Measurements from ENCODE around the gene SLC25A18.

SLC25A18 gene

GRCh38 chr22:17570851-17571631 lies 7.7 kb downstream of the SLC25A18 start:
- DNase-seq, result no peak

- DNase-seq, result no peak
These were observed 11.9 kb downstream of the SLC25A18 start for GRCh38 chr22:17575151-17575550.

GRCh38 chr22:17575681-17576080 lies 12.4 kb downstream of the SLC25A18 start:
- DNase-seq, result no peak

GRCh38 chr22:17576470-17576869 lies 13.2 kb downstream of the SLC25A18 start:
- no peak for DNase-seq

GRCh38 chr22:17578136-17578754 lies 14.9 kb downstream of the SLC25A18 start:
- no peak for DNase-seq

- no peak for DNase-seq
These were observed 16.3 kb downstream of the SLC25A18 start for GRCh38 chr22:17579535-17579981.

GRCh38 chr22:17580441-17581031 lies 17.2 kb downstream of the SLC25A18 start:
- no peak for DNase-seq

- DNase-seq, result no peak
These were observed 17.8 kb downstream of the SLC25A18 start for GRCh38 chr22:17581056-17581455.

GRCh38 chr22:17581631-17582030 lies 18.3 kb downstream of the SLC25A18 start:
- no peak for DNase-seq

- DNase-seq, result no peak
These were observed 19.9 kb downstream of the SLC25A18 start for GRCh38 chr22:17583151-17583550.

- no peak for DNase-seq
These were observed 23.6 kb downstream of the SLC25A18 start for GRCh38 chr22:17586831-17587440.

- DNase-seq, result no peak
These were observed 24.3 kb downstream of the SLC25A18 start for GRCh38 chr22:17587629-17588028.

GRCh38 chr22:17588606-17589005 lies 25.3 kb downstream of the SLC25A18 start:
- DNase-seq, result no peak

GRCh38 chr22:17589810-17590375 lies 26.6 kb downstream of the SLC25A18 start:
- DNase-seq, result no peak

GRCh38 chr22:17590586-17590985 lies 27.3 kb downstream of the SLC25A18 start:
- no peak for DNase-seq

GRCh38 chr22:17592201-17592600 lies 28.9 kb downstream of the SLC25A18 start:
- DNase-seq, result no peak

GRCh38 chr22:17596226-17596625 lies 32.9 kb downstream of the SLC25A18 start:
- DNase-seq, result no peak

- no peak for DNase-seq
These were observed 33.9 kb downstream of the SLC25A18 start for GRCh38 chr22:17597217-17597616.

GRCh38 chr22:17598318-17598717 lies 35.0 kb downstream of the SLC25A18 start:
- no peak for DNase-seq

- DNase-seq, result no peak
These were observed 37.7 kb downstream of the SLC25A18 start for GRCh38 chr22:17601031-17601430.

- no peak for DNase-seq
These were observed 40.4 kb downstream of the SLC25A18 start for GRCh38 chr22:17603668-17604067.

GRCh38 chr22:17606496-17606895 lies 43.2 kb downstream of the SLC25A18 start:
- DNase-seq, result no peak

GRCh38 chr22:17607891-17608521 lies 44.7 kb downstream of the SLC25A18 start:
- no peak for DNase-seq
